ACC112 (cell line): ENCODE results near the gene NSRP1.

Source experiments
- H2AFZ ChIP-seq: fragments of 200-600 bp; sonication (generic); one replicate; pipeline ENCODE4 v1.6.0; 2017; ENCODE audit warnings: antibody characterized with exemption, low read length; ENCODE audit not compliant: unreplicated experiment
- H3K27ac ChIP-seq: fragments of 200-600 bp; sonication (generic); 2 replicates; pipeline ENCODE4 v1.5.1; 2014; ENCODE audit warnings: low read depth, mild to moderate bottlenecking, antibody characterized with exemption, low read length, moderate library complexity
- H3K27me3 ChIP-seq: fragments of 200-600 bp; sonication (generic); 2 replicates; pipeline ENCODE4 v1.6.1; 2014; ENCODE audit warnings: mild to moderate bottlenecking, antibody characterized with exemption, low read length, moderate library complexity, mixed read lengths; ENCODE audit not compliant: insufficient read depth
- H3K36me3 ChIP-seq: fragments of 200-600 bp; sonication (generic); 2 replicates; pipeline ENCODE4 v1.6.1; 2016; ENCODE audit warnings: mild to moderate bottlenecking, antibody characterized with exemption, low read length, moderate library complexity, mixed read lengths; ENCODE audit not compliant: insufficient read depth
- H3K4me1 ChIP-seq: fragments of 200-600 bp; sonication (generic); one replicate; pipeline ENCODE4 v1.6.1; 2016; ENCODE audit warnings: low read length, mixed read lengths; ENCODE audit not compliant: insufficient read depth, unreplicated experiment, control insufficient read depth
- H3K4me3 ChIP-seq: fragments of 200-600 bp; sonication (generic); 2 replicates; pipeline ENCODE4 v1.5.1; 2014; ENCODE audit warnings: mild to moderate bottlenecking, low read depth, low read length
- H3K79me2 ChIP-seq: fragments of 200-600 bp; sonication (generic); one replicate; pipeline ENCODE4 v1.6.0; 2016; ENCODE audit warnings: low read length; ENCODE audit not compliant: control insufficient read depth, unreplicated experiment, insufficient read depth

NSRP1 gene

GRCh38 chr17:30158896-30159625 lies 42.4 kb downstream of the NSRP1 start:
- Histone ChIP-seq H3K27me3 (no peaks in the 10 kb centered on the region), H2AFZ (no peak overlapping the region), H3K36me3 (peaks cover 48% of the 10 kb centered on the region), H3K27ac (no peak overlapping the region), H3K4me3 (no peak overlapping the region), H3K4me1 (no peaks in the 10 kb centered on the region), H3K79me2 (peaks cover 75% of the 10 kb centered on the region)

- Histone ChIP-seq H3K4me1 (peaks cover 3% of the 10 kb centered on the region), H3K36me3 (peaks cover 48% of the 10 kb centered on the region), H2AFZ (no peak overlapping the region), H3K27ac (no peak overlapping the region), H3K79me2 (peaks cover 75% of the 10 kb centered on the region), H3K4me3 (no peak overlapping the region), H3K27me3 (no peaks in the 10 kb centered on the region)
Observed at GRCh38 chr17:30160419-30161172, 44.0 kb downstream of the NSRP1 start.

DNA sequence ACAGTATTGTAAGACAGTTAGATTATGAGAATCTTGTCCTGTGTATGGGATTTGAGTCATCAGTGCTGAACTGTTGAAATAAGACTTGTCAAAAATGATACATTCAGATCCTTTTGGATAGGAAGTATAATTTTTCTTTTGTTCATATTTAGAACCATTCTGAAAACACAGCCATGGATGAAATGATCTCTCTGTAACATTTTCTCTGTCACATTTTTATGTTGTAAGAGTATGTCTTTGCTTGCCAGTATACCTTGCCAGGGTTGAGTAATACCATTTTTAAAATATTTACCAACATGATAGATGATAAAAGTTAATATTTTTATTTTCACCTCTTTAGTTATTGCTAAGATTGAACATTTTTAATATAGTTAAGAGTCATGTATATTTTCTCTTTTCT lies 45.0 kb downstream of the NSRP1 start:
- Histone ChIP-seq H3K4me1 (peaks cover 9% of the 10 kb centered on the region), H3K27me3 (no peaks in the 10 kb centered on the region), H3K36me3 (peaks cover 48% of the 10 kb centered on the region), H2AFZ (no peak overlapping the region), H3K4me3 (no peak overlapping the region), H3K27ac (no peak overlapping the region), H3K79me2 (peaks cover 76% of the 10 kb centered on the region)

GRCh38 chr17:30164531-30164930 lies 47.9 kb downstream of the NSRP1 start:
- Histone ChIP-seq H3K36me3 (peaks cover 19% of the 10 kb centered on the region), H3K79me2 (peaks cover 58% of the 10 kb centered on the region), H3K4me1 (peaks cover 9% of the 10 kb centered on the region), H2AFZ (no peak overlapping the region), H3K4me3 (no peak overlapping the region), H3K27me3 (no peaks in the 10 kb centered on the region), H3K27ac (no peak overlapping the region)

DNA sequence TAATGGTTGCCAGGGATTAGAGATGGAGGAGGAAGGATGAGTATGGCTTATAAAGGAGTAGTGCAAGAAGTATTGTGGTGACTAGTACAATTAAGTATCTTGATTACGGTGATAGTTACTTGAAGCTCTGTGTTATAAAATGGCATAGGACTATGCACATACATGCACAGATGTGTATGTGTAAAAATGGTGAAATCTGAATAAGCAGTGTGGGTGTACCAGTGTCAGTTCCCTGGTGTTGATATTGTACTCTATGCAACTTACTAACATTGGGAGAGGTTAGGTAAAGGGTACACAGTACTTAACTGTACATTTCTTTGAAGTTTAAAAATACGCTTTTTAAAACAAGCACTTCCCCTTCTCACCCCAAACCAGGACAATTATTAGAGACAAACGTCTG lies 48.5 kb downstream of the NSRP1 start:
- H3K79me2 ChIP-seq, result peaks cover 53% of the 10 kb centered on the region
- no peak overlapping the region for H3K4me3 ChIP-seq
- H3K27me3 ChIP-seq, result no peaks in the 10 kb centered on the region
- H3K4me1 ChIP-seq, result peaks cover 9% of the 10 kb centered on the region
- no peak overlapping the region for H2AFZ ChIP-seq
- H3K27ac ChIP-seq, result no peak overlapping the region
- H3K36me3 ChIP-seq, result peaks cover 15% of the 10 kb centered on the region

- Histone ChIP-seq H3K4me3 (no peak overlapping the region), H3K27ac (no peak overlapping the region), H2AFZ (no peak overlapping the region), H3K4me1 (peaks cover 9% of the 10 kb centered on the region), H3K27me3 (no peaks in the 10 kb centered on the region), H3K79me2 (peaks cover 50% of the 10 kb centered on the region), H3K36me3 (peaks cover 13% of the 10 kb centered on the region; the same call in 1 of the 2 replicates)
Observed at GRCh38 chr17:30165960-30166359, 49.3 kb downstream of the NSRP1 start.

GRCh38 chr17:30170415-30170987 lies 53.9 kb downstream of the NSRP1 start:
- Histone ChIP-seq H3K36me3 (peaks cover 31% of the 10 kb centered on the region; the same call in 1 of the 2 replicates), H3K27me3 (no peaks in the 10 kb centered on the region), H2AFZ (no peak overlapping the region), H3K27ac (no peak overlapping the region), H3K4me1 (peaks cover 6% of the 10 kb centered on the region), H3K79me2 (peaks cover 23% of the 10 kb centered on the region), H3K4me3 (no peak overlapping the region)

- Histone ChIP-seq H3K79me2 (peaks cover 12% of the 10 kb centered on the region), H3K36me3 (peaks cover 31% of the 10 kb centered on the region; the same call in 1 of the 2 replicates), H3K4me1 (no peaks in the 10 kb centered on the region)
Observed at GRCh38 chr17:30172560-30172959, 55.9 kb downstream of the NSRP1 start.

GRCh38 chr17:30173649-30174048 lies 57.0 kb downstream of the NSRP1 start:
- H3K36me3 ChIP-seq, result peaks cover 31% of the 10 kb centered on the region; the same call in 1 of the 2 replicates
- no peaks in the 10 kb centered on the region for H3K27me3 ChIP-seq
- H3K4me3 ChIP-seq, result no peak overlapping the region
- no peak overlapping the region for H2AFZ ChIP-seq
- H3K4me1 ChIP-seq, result no peaks in the 10 kb centered on the region
- H3K79me2 ChIP-seq, result peaks cover 12% of the 10 kb centered on the region
- H3K27ac ChIP-seq, result no peak overlapping the region

More at GRCh38 chr17:30172560-30172959, 55.9 kb downstream of the NSRP1 start:
- no peak overlapping the region for H2AFZ ChIP-seq
- H3K4me3 ChIP-seq, result no peak overlapping the region
- no peak overlapping the region for H3K27ac ChIP-seq
- H3K27me3 ChIP-seq, result no peaks in the 10 kb centered on the region

GRCh38 chr17:30174556-30174955 lies 57.9 kb downstream of the NSRP1 start:
- Histone ChIP-seq H3K36me3 (peaks cover 31% of the 10 kb centered on the region; the same call in 1 of the 2 replicates), H2AFZ (no peak overlapping the region), H3K4me1 (no peaks in the 10 kb centered on the region), H3K27me3 (no peaks in the 10 kb centered on the region), H3K4me3 (no peak overlapping the region), H3K27ac (no peak overlapping the region), H3K79me2 (peaks cover 6% of the 10 kb centered on the region)
